Peyer's patch (tissue), 4 donors: ENCODE results near the gene RADX. TPM values are rescaled to one million over a fixed set of nuclear protein-coding genes. Genes with fewer than 3 reads are reported as not detected.

Experiments
- DNase-seq, 3 donors: peaks; one replicate each; pipeline ENCODE4 v3.0.0-alpha.2; 2017 to 2019
- H3K27ac ChIP-seq, 4 donors: fragments of 200-600 bp; sonication (generic); one replicate each; pipeline ENCODE4 v1.5.1; 2016 to 2019
- H3K27me3 ChIP-seq, 2 donors: fragments of 200-600 bp; sonication (generic); one replicate each; pipeline ENCODE4 v1.5.1; 2019
- H3K36me3 ChIP-seq, 3 donors: fragments of 200-600 bp; sonication (generic); one replicate each; pipeline ENCODE4 v1.5.1; 2016 to 2019
- H3K4me1 ChIP-seq, 4 donors: fragments of 200-600 bp; sonication (generic); one replicate each; pipeline ENCODE4 v1.5.1; 2016 to 2019
- H3K4me3 ChIP-seq, 4 donors: fragments of 200-600 bp; sonication (generic); 1 replicate in 3 of 4; 2 replicates in 1 of 4; pipeline ENCODE4 v1.5.1; 2016 to 2019; ENCODE audit warnings: mild to moderate bottlenecking in 1 of 4
- H3K9me3 ChIP-seq, 4 donors: fragments of 200-600 bp; sonication (generic); one replicate each; pipeline ENCODE4 v1.5.1; 2016 to 2019; ENCODE audit warnings: mild to moderate bottlenecking in 1 of 4
- CTCF ChIP-seq, 6 experiments: fragments of 450-650 bp in 4 of 6; fragments of 200-600 bp in 2 of 6; sonication (generic) in 1 of 6; IDR thresholded peaks; one replicate each; pipeline ENCODE4 v1.5.1; 2017 to 2019; ENCODE audit warnings: antibody characterized with exemption in 6 of 6, mild to moderate bottlenecking in 3 of 6, moderate library complexity in 1 of 6
- POLR2A ChIP-seq, 2 donors: fragments of 450-650 bp; IDR thresholded peaks; one replicate each; pipeline ENCODE4 v1.5.1; 2017; ENCODE audit warnings: antibody characterized with exemption in 2 of 2, mild to moderate bottlenecking in 2 of 2, moderate library complexity in 2 of 2
- total RNA-seq, 4 donors: library from RNA; depleted of rRNA; stranded (reverse); fragments of >200 nt; gene quantifications; one replicate each; pipeline ENCODE4 v1.1.0, GENCODE V29; 2016

Gene RADX
- total RNA-seq, 4 donors from 2014 or later, result 1.2 to 10.7 (median 4.3) TPM

DNA sequence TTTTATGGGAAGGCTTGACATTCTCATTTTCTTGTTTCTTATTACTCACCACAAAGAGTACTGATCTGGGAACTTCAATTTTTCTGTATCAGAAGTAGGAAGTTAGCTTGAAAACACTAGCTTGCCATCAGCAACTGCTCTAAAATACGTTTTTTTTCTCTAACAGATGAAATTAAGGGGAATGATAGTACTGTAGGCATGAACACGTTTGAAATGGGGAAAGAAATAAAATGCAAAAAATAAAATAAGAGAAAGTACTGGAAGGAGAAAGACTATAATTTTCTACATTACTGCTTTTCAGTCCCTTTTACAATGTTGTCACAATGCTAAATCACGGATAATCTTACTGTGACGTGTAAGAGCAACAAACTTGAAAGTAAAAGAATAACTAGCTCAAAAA, 1.5 kb downstream of the RADX start:
- H3K9me3 ChIP-seq, result no peaks in the 10 kb centered on the region
- TF ChIP-seq POLR2A (IDR thresholded peaks at IDR 0.05), result no peak
- no peak for TF ChIP-seq CTCF (IDR thresholded peaks at IDR 0.05)
- no peak overlapping the region for H3K4me3 ChIP-seq
- H3K27ac ChIP-seq, result no peak overlapping the region
- H3K36me3 ChIP-seq, result no peaks in the 10 kb centered on the region
- no peaks in the 10 kb centered on the region for H3K4me1 ChIP-seq
- no peak for DNase-seq
- no peaks in the 10 kb centered on the region for H3K27me3 ChIP-seq

GRCh38 chrX:106615041-106615440, 3.3 kb downstream of the RADX start:
- no peaks in the 10 kb centered on the region for H3K27me3 ChIP-seq
- DNase-seq, result no peak
- H3K4me3 ChIP-seq, result no peak overlapping the region
- no peaks in the 10 kb centered on the region for H3K9me3 ChIP-seq
- H3K4me1 ChIP-seq, result no peaks in the 10 kb centered on the region
- TF ChIP-seq POLR2A (IDR thresholded peaks at IDR 0.05), result no peak
- no peak for TF ChIP-seq CTCF (IDR thresholded peaks at IDR 0.05)
- H3K27ac ChIP-seq, result no peak overlapping the region
- no peaks in the 10 kb centered on the region for H3K36me3 ChIP-seq

GRCh38 chrX:106619797-106620196, 8.0 kb downstream of the RADX start:
- no peak overlapping the region for H3K4me3 ChIP-seq
- no peak overlapping the region for H3K27ac ChIP-seq
- H3K36me3 ChIP-seq, result no peaks in the 10 kb centered on the region
- H3K27me3 ChIP-seq, result no peaks in the 10 kb centered on the region
- no peaks in the 10 kb centered on the region for H3K9me3 ChIP-seq
- no peak for DNase-seq
- H3K4me1 ChIP-seq, result no peaks in the 10 kb centered on the region
- TF ChIP-seq POLR2A (IDR thresholded peaks at IDR 0.05), result no peak
- TF ChIP-seq CTCF (IDR thresholded peaks at IDR 0.05), result peak in 4 of 6 experiments; percentile 10 to 45 (median 31)

DNA sequence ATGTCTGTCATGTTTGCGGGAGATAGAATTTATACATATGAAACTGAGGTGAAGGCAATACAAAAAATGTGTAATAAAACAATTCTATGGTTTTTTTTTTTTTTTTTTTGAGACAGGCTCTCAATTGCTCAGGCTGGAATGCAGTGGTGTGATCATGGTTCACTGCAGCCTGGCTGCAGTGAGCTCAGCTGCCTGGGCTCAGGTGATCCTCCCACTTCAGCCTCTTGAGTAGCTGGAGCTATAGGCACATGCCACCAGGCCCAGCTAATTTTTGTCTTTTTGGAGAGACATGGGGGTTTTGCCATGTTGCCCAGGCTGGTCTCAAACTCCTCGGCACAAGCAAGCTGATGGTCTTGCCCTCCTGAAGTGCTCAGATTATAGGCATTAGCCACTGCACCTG, 10.1 kb downstream of the RADX start:
- no peak overlapping the region for H3K27ac ChIP-seq
- H3K4me1 ChIP-seq, result no peaks in the 10 kb centered on the region
- no peaks in the 10 kb centered on the region for H3K27me3 ChIP-seq
- DNase-seq, result no peak
- TF ChIP-seq POLR2A (IDR thresholded peaks at IDR 0.05) (no peak), CTCF (IDR thresholded peaks at IDR 0.05) (no peak)
- no peak overlapping the region for H3K4me3 ChIP-seq
- H3K9me3 ChIP-seq, result no peaks in the 10 kb centered on the region
- H3K36me3 ChIP-seq, result no peaks in the 10 kb centered on the region

DNA sequence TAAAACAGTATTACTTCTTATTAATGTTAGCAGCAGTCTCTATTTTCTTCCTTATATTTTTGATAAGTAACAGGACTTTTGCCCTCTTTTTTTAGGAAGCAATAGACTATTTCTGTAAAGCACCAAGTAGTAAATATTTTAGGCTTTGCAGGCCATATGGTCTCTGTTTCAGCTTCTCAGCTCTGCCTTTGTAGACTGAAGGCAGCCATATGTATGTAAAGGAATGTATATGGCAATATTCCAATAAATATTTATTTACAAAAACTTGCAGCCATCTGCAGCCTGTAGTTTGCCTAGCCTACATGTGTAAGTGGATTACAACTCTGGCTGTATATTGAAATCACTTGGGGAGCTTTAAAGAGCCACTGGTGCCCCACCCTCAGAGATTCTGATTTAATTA, 15.0 kb downstream of the RADX start:
- TF ChIP-seq CTCF (IDR thresholded peaks at IDR 0.05) (no peak), POLR2A (IDR thresholded peaks at IDR 0.05) (no peak)
- H3K4me1 ChIP-seq, result no peaks in the 10 kb centered on the region
- no peak for DNase-seq
- H3K27ac ChIP-seq, result no peak overlapping the region
- no peak overlapping the region for H3K4me3 ChIP-seq
- no peaks in the 10 kb centered on the region for H3K36me3 ChIP-seq
- H3K9me3 ChIP-seq, result no peaks in the 10 kb centered on the region
- no peaks in the 10 kb centered on the region for H3K27me3 ChIP-seq

GRCh38 chrX:106631615-106632014, 19.8 kb downstream of the RADX start:
- no peak overlapping the region for H3K4me3 ChIP-seq
- H3K27ac ChIP-seq, result no peak overlapping the region
- no peaks in the 10 kb centered on the region for H3K9me3 ChIP-seq
- TF ChIP-seq POLR2A (IDR thresholded peaks at IDR 0.05) (no peak), CTCF (IDR thresholded peaks at IDR 0.05) (no peak)
- no peak for DNase-seq
- no peaks in the 10 kb centered on the region for H3K36me3 ChIP-seq
- no peaks in the 10 kb centered on the region for H3K27me3 ChIP-seq
- H3K4me1 ChIP-seq, result no peaks in the 10 kb centered on the region
